Measurements from ENCODE around the gene ZCWPW2.

Gene ZCWPW2

GRCh38 chr3:28476764-28477163, 128.2 kb downstream of the ZCWPW2 start:
- Histone ChIP-seq H3K4me3 (ENCODE audit: low read depth, low read length) (no peak overlapping the region), H3K36me3 (no peaks in the 10 kb centered on the region), H3K27me3 (no peaks in the 10 kb centered on the region), H3K4me1 (no peaks in the 10 kb centered on the region), H3K9me3 (no peaks in the 10 kb centered on the region)
- no peak for DNase-seq
- TF ChIP-seq, protein P1, sequence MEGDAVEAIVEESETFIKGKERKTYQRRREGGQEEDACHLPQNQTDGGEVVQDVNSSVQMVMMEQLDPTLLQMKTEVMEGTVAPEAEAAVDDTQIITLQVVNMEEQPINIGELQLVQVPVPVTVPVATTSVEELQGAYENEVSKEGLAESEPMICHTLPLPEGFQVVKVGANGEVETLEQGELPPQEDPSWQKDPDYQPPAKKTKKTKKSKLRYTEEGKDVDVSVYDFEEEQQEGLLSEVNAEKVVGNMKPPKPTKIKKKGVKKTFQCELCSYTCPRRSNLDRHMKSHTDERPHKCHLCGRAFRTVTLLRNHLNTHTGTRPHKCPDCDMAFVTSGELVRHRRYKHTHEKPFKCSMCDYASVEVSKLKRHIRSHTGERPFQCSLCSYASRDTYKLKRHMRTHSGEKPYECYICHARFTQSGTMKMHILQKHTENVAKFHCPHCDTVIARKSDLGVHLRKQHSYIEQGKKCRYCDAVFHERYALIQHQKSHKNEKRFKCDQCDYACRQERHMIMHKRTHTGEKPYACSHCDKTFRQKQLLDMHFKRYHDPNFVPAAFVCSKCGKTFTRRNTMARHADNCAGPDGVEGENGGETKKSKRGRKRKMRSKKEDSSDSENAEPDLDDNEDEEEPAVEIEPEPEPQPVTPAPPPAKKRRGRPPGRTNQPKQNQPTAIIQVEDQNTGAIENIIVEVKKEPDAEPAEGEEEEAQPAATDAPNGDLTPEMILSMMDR (IDR thresholded peaks at IDR 0.05; ENCODE audit: low read depth, low read length): no peak

DNA sequence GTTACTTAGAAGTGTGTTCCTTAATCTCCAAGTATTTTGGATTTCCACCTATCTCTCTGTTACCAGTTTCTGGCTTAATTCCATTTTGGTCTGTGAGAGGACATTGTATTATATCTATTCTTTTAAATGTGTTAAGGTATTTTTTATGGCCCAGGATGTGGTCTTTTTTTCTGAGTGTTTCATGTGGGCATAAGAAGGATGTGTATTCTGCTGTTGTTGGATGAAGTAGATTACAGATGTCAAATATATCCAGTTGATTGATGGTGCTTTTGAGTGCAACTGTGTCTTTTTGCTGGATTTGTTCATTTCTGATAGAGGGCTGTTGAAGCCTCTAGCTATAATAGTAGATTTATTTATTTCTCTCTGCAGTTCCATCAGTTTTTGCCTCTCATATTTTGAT, 136.6 kb downstream of the ZCWPW2 start:
- no peak for DNase-seq
- Histone ChIP-seq H3K27me3 (no peaks in the 10 kb centered on the region), H3K36me3 (no peaks in the 10 kb centered on the region), H3K4me1 (no peaks in the 10 kb centered on the region), H3K4me3 (ENCODE audit: low read depth, low read length) (no peak overlapping the region), H3K9me3 (no peaks in the 10 kb centered on the region)
- TF ChIP-seq, protein P1 (IDR thresholded peaks at IDR 0.05; ENCODE audit: low read depth, low read length): no peak

DNA sequence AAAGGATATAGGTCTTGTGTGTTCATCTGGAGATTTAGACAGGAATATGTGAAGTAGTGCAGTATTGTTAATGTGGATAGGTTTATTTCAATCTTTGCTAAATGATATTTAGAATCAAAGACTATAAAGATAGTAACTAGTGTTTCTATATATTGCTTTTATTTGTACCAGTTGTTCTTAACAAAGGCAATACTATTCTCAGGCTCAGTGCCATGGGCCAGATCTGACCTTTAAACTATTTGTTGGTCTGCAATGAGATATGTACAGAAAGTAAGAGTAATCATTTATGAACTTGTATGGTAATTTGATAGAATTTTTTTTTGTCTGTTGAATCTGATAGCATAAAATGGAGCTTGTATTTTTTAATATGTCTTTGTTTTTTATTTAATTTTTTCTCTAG, 146.8 kb downstream of the ZCWPW2 start:
- Histone ChIP-seq H3K27me3 (no peaks in the 10 kb centered on the region), H3K4me1 (no peaks in the 10 kb centered on the region), H3K36me3 (no peaks in the 10 kb centered on the region), H3K9me3 (no peaks in the 10 kb centered on the region), H3K4me3 (ENCODE audit: low read depth, low read length) (no peak overlapping the region)
- TF ChIP-seq, protein P1 (IDR thresholded peaks at IDR 0.05; ENCODE audit: low read depth, low read length): no peak
- DNase-seq: no peak

DNA sequence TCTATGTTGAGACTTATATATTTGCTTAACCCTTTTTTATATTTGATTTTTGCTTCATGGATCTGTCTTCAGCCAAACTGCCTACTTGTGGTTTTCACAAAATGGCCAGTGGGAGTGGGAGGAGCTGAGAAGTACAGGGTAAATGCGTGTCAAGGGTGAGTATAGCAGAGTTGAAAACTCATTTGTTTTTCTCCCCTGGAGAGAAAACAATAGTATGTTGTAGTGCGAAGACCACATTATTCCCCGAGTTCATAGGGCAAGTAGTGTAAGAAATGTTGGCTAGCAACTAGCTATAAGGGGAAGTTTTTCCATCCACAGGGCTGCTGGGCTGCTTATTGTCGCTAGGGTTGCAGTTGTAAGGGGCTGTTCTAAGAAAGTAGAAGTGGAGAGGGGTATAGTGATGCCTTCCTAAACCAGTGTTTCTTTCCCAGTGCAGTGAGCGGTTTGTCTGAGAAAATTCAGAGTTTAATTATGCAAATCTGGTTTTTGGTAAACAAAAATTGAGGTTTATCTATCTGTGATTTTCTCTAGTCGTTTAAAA, 153.9 kb downstream of the ZCWPW2 start:
- TF ChIP-seq, protein P1 (IDR thresholded peaks at IDR 0.05; ENCODE audit: low read depth, low read length): no peak
- Histone ChIP-seq H3K4me1 (no peaks in the 10 kb centered on the region), H3K27me3 (no peaks in the 10 kb centered on the region), H3K4me3 (ENCODE audit: low read depth, low read length) (no peak overlapping the region), H3K36me3 (no peaks in the 10 kb centered on the region), H3K9me3 (no peaks in the 10 kb centered on the region)
- DNase-seq: no peak

- Histone ChIP-seq H3K4me3 (ENCODE audit: low read depth, low read length) (no peak overlapping the region), H3K9me3 (no peaks in the 10 kb centered on the region), H3K36me3 (no peaks in the 10 kb centered on the region), H3K4me1 (no peaks in the 10 kb centered on the region), H3K27me3 (no peaks in the 10 kb centered on the region)
- TF ChIP-seq, protein P1 (IDR thresholded peaks at IDR 0.05; ENCODE audit: low read depth, low read length): no peak
- DNase-seq: no peak
These were observed 156.5 kb downstream of the ZCWPW2 start for GRCh38 chr3:28504976-28505375.

DNA sequence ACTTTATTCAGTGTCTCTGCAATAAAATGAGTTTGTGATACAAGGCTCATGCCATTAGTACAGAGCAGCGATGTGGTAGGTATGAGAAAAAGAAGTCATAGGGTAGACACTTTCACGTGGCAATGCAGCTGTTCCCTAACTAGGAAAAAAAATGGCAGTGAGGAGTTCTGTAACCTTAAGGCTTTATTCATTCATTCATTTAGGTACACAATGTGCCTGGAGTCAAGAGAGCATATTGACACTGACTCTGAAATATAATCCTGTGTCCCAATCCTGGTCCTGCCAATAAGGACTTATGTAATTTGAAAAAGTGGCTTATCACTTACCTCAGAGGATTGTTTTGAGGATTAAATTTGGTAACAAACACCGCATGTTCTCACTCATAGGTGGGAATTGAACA, 173.1 kb downstream of the ZCWPW2 start:
- Histone ChIP-seq H3K9me3 (no peaks in the 10 kb centered on the region), H3K4me3 (ENCODE audit: low read depth, low read length) (no peak overlapping the region), H3K27me3 (no peaks in the 10 kb centered on the region), H3K36me3 (no peaks in the 10 kb centered on the region), H3K4me1 (no peaks in the 10 kb centered on the region)
- TF ChIP-seq, protein P1 (IDR thresholded peaks at IDR 0.05; ENCODE audit: low read depth, low read length): no peak
- DNase-seq: no peak

All from BE2C (cell line).